Measurements from ENCODE around the gene ZNF335. TPM values are rescaled to one million over a fixed set of nuclear protein-coding genes. Genes with fewer than 3 reads are reported as not detected.

The ZNF335 gene
- total and polyA plus RNA-seq, 2 of the 13 experiments (the other 11 are each of a cell fraction or from before 2014, with no cell fraction given), result 9.7 to 13.7 TPM

GRCh38 chr20:45946149-45946970 lies 25.6 kb downstream of the ZNF335 start (continued):
- TF ChIP-seq HNF1B (CRISPR knock-in tag; IDR thresholded peaks at IDR 0.05) (peak; percentile 94), CREB1 (IDR thresholded peaks at IDR 0.05) (no peak), CREB1 (CRISPR knock-in tag; IDR thresholded peaks at IDR 0.05) (no peak), SIN3A (IDR thresholded peaks at IDR 0.05; ENCODE audit: borderline replicate concordance, low read depth, low read length) (peak; percentile 68; the same call in 1 of the 2 replicates), MATR3 (CRISPR knock-in tag; IDR thresholded peaks at IDR 0.05) (no peak), ZNF18 (CRISPR knock-in tag; IDR thresholded peaks at IDR 0.05; ENCODE audit: insufficient replicate concordance) (no peak), ZNF670 (CRISPR knock-in tag; IDR thresholded peaks at IDR 0.05; ENCODE audit: borderline replicate concordance) (peak; percentile 72; the same call in 1 of the 2 replicates), PAWR (CRISPR knock-in tag; IDR thresholded peaks at IDR 0.05; ENCODE audit: borderline replicate concordance) (no peak), MZF1 (CRISPR knock-in tag; IDR thresholded peaks at IDR 0.05; ENCODE audit: borderline replicate concordance) (no peak), POLR2A (IDR thresholded peaks at IDR 0.05; ENCODE audit: insufficient read depth in 1 of 2, low read depth in 2 of 2, low read length in 2 of 2) (peak; percentile 2 to 37; a peak in 2 of 4 replicates), TOPORS (CRISPR knock-in tag; IDR thresholded peaks at IDR 0.05) (peak; percentile 92), TCF7L2 (IDR thresholded peaks at IDR 0.05; ENCODE audit: low read depth, low read length) (no peak), NFE2L2 (IDR thresholded peaks at IDR 0.05; ENCODE audit: low read length) (no peak), MIXL1 (CRISPR knock-in tag; IDR thresholded peaks at IDR 0.05) (peak; percentile 80; the same call in 1 of the 2 replicates), CREBL2 (CRISPR knock-in tag; IDR thresholded peaks at IDR 0.05; ENCODE audit: borderline replicate concordance) (peak; percentile 91; the same call in 1 of the 2 replicates), KLF15 (CRISPR knock-in tag; IDR thresholded peaks at IDR 0.05; ENCODE audit: borderline replicate concordance) (no peak), RNF219 (CRISPR knock-in tag; IDR thresholded peaks at IDR 0.05) (no peak), REXO4 (CRISPR knock-in tag; IDR thresholded peaks at IDR 0.05; ENCODE audit: borderline replicate concordance) (no peak; the same call in 1 of the 2 replicates), CENPBD1 (CRISPR knock-in tag; IDR thresholded peaks at IDR 0.05; ENCODE audit: borderline replicate concordance, low read depth) (no peak), ZNF562 (CRISPR knock-in tag; IDR thresholded peaks at IDR 0.05; ENCODE audit: borderline replicate concordance) (no peak), RCOR2 (CRISPR knock-in tag; IDR thresholded peaks at IDR 0.05) (peak; percentile 80; the same call in 1 of the 2 replicates), MTA3 (CRISPR knock-in tag; IDR thresholded peaks at IDR 0.05) (no peak), ZNF550 (CRISPR knock-in tag; IDR thresholded peaks at IDR 0.05; ENCODE audit: borderline replicate concordance) (no peak), NFKB2 (CRISPR knock-in tag; IDR thresholded peaks at IDR 0.05; ENCODE audit: borderline replicate concordance) (peak; percentile 82), ZNF619 (CRISPR knock-in tag; IDR thresholded peaks at IDR 0.05) (peak; percentile 31; the same call in 1 of the 2 replicates)

Data from HepG2 (cell line).